H9 (cell line): ENCODE measurements around the gene SMARCA1. TPM values are rescaled to one million over a fixed set of nuclear protein-coding genes. Genes with fewer than 3 reads are reported as not detected.

Source experiments
- DNase-seq: peaks from one replicate; pipeline ENCODE4 v3.0.0-alpha.2; 2017
- H2AFZ ChIP-seq: one replicate; pipeline ENCODE4 v1.6.1; 2013; ENCODE audit warnings: mild to moderate bottlenecking, low read length, control low read depth, moderate library complexity
- H2AK5ac ChIP-seq: 2 replicates; pipeline ENCODE4 v1.6.1; 2013; ENCODE audit warnings: low read length, control low read depth, mixed read lengths; ENCODE audit not compliant: insufficient read length
- H2BK120ac ChIP-seq: one replicate; pipeline ENCODE4 v1.6.1; 2013; ENCODE audit warnings: low read depth, mild to moderate bottlenecking, low read length, control low read depth, inconsistent platforms; ENCODE audit not compliant: poor library complexity, severe bottlenecking
- H2BK12ac ChIP-seq: 2 replicates; pipeline ENCODE4 v1.6.1; 2013; ENCODE audit warnings: low read length, control low read depth, mixed read lengths, low read depth; ENCODE audit not compliant: insufficient read length
- H2BK15ac ChIP-seq: 2 replicates; pipeline ENCODE4 v1.6.1; 2013; ENCODE audit warnings: low read depth, low read length, control low read depth
- H2BK20ac ChIP-seq: one replicate; pipeline ENCODE4 v1.6.1; 2013; ENCODE audit warnings: low read depth, mild to moderate bottlenecking, low read length, control low read depth, inconsistent platforms; ENCODE audit not compliant: poor library complexity, severe bottlenecking
- H2BK5ac ChIP-seq: 2 replicates; pipeline ENCODE4 v1.6.1; 2013; ENCODE audit warnings: low read length, control low read depth, mixed read lengths; ENCODE audit not compliant: insufficient read length
- H3K14ac ChIP-seq: 2 replicates; pipeline ENCODE4 v1.6.1; 2013; ENCODE audit warnings: low read length, control low read depth; ENCODE audit not compliant: insufficient read depth
- H3K18ac ChIP-seq: 2 replicates; pipeline ENCODE4 v1.6.1; 2013; ENCODE audit warnings: low read depth, mild to moderate bottlenecking, mixed read lengths, low read length, control low read depth; ENCODE audit not compliant: insufficient read length
- H3K23ac ChIP-seq: 2 replicates; pipeline ENCODE4 v1.6.1; 2013; ENCODE audit warnings: low read length, control low read depth, mixed read lengths, low read depth; ENCODE audit not compliant: insufficient read length
- H3K23me2 ChIP-seq: 2 replicates; pipeline ENCODE4 v1.6.1; 2013; ENCODE audit warnings: low read depth, mild to moderate bottlenecking, mixed read lengths, low read length, control low read depth; ENCODE audit not compliant: insufficient read length, poor library complexity, severe bottlenecking
- H3K27ac ChIP-seq: 2 replicates; pipeline ENCODE4 v1.5.1; 2013; ENCODE audit warnings: low read length, control low read depth, mixed read lengths, low read depth; ENCODE audit not compliant: insufficient read length
- H3K27me3 ChIP-seq: 2 replicates; pipeline ENCODE4 v1.6.1; 2013; ENCODE audit warnings: low read length, control low read depth, inconsistent platforms; ENCODE audit not compliant: insufficient read depth
- H3K4ac ChIP-seq: 2 replicates; pipeline ENCODE4 v1.6.1; 2013; ENCODE audit warnings: low read depth, mild to moderate bottlenecking, control low read depth, inconsistent platforms, low read length, moderate library complexity
- H3K4me1 ChIP-seq: 2 replicates; pipeline ENCODE4 v1.6.1; 2013; ENCODE audit warnings: low read length, control low read depth, inconsistent platforms; ENCODE audit not compliant: insufficient read depth
- H3K4me2 ChIP-seq: 2 replicates; pipeline ENCODE4 v1.6.1; 2013; ENCODE audit warnings: low read length, control low read depth, mixed read lengths; ENCODE audit not compliant: insufficient read length, insufficient read depth
- H3K56ac ChIP-seq: 2 replicates; pipeline ENCODE4 v1.6.1; 2013; ENCODE audit warnings: low read depth, mild to moderate bottlenecking, mixed read lengths, low read length, control low read depth; ENCODE audit not compliant: insufficient read length
- H3K79me1 ChIP-seq: 2 replicates; pipeline ENCODE4 v1.6.1; 2013; ENCODE audit warnings: low read depth, mild to moderate bottlenecking, moderate library complexity, low read length, control low read depth, inconsistent platforms; ENCODE audit not compliant: insufficient read depth, poor library complexity, severe bottlenecking
- H3K79me2 ChIP-seq: 2 replicates; pipeline ENCODE4 v1.6.1; 2013; ENCODE audit warnings: low read length, control low read depth, inconsistent platforms; ENCODE audit not compliant: insufficient read depth
- H3K9ac ChIP-seq: 2 replicates; pipeline ENCODE4 v1.6.1; 2013; ENCODE audit warnings: low read length, control low read depth, mixed read lengths; ENCODE audit not compliant: insufficient read length; ENCODE audit errors: extremely low read depth
- H3K9me3 ChIP-seq: one replicate; pipeline ENCODE4 v1.6.1; 2013; ENCODE audit warnings: low read depth, low read length, inconsistent platforms; ENCODE audit not compliant: control insufficient read depth
- H3T11ph ChIP-seq: one replicate; pipeline ENCODE4 v1.6.1; 2013; ENCODE audit warnings: mild to moderate bottlenecking, low read length, control low read depth, inconsistent platforms
- H4K20me1 ChIP-seq: one replicate; pipeline ENCODE4 v1.6.1; 2013; ENCODE audit not compliant: control insufficient read depth, insufficient read length, insufficient read depth
- H4K5ac ChIP-seq: 2 replicates; pipeline ENCODE4 v1.6.1; 2013; ENCODE audit warnings: low read depth, mild to moderate bottlenecking, mixed read lengths, low read length, control low read depth; ENCODE audit not compliant: insufficient read length
- H4K8ac ChIP-seq: replicated peaks from 2 replicates; pipeline ENCODE4 v1.6.1; 2013; ENCODE audit warnings: low read length, control low read depth, mixed read lengths, low read depth; ENCODE audit not compliant: insufficient read length
- H4K91ac ChIP-seq: 2 replicates; pipeline ENCODE4 v1.6.1; 2013; ENCODE audit warnings: low read depth, mild to moderate bottlenecking, moderate library complexity, mixed read lengths, low read length, control low read depth; ENCODE audit not compliant: insufficient read length
- H3K27ac Mint-ChIP-seq, 3 experiments: 2 replicates in 2 of 3; 3 replicates in 1 of 3; pipeline ENCODE4 v1.8.0; 2020 to 2021; ENCODE audit warnings: mixed read lengths in 3 of 3, mild to moderate bottlenecking in 1 of 3, moderate library complexity in 1 of 3
- H3K27me3 Mint-ChIP-seq: 2 replicates; pipeline ENCODE4 v1.8.0; 2021; ENCODE audit warnings: low read depth, mild to moderate bottlenecking, moderate library complexity, mixed read lengths
- H3K36me3 Mint-ChIP-seq, 3 experiments: 2 replicates in 2 of 3; 3 replicates in 1 of 3; pipeline ENCODE4 v1.8.0; 2020 to 2021; ENCODE audit warnings: low read depth in 3 of 3, mixed read lengths in 3 of 3; ENCODE audit not compliant: insufficient read depth in 1 of 3
- H3K4me1 Mint-ChIP-seq, 2 experiments: 2 replicates each; pipeline ENCODE4 v1.8.0; 2020; ENCODE audit warnings: mixed read lengths in 2 of 2
- H3K4me3 Mint-ChIP-seq, 2 experiments: 2 replicates in 1 of 2; 3 replicates in 1 of 2; pipeline ENCODE4 v1.8.0; 2020 to 2021; ENCODE audit warnings: mild to moderate bottlenecking in 2 of 2, mixed read lengths in 2 of 2, moderate library complexity in 1 of 2
- H3K9me3 Mint-ChIP-seq, 2 experiments: 2 replicates in 1 of 2; 3 replicates in 1 of 2; pipeline ENCODE4 v1.8.0; 2020; ENCODE audit warnings: mild to moderate bottlenecking in 2 of 2, mixed read lengths in 2 of 2, moderate library complexity in 1 of 2
- CTCF ChIP-seq: fragments of 200-600 bp; sonication (generic); conservative IDR thresholded peaks from 3 replicates; pipeline ENCODE4 v1.8.0; 2021; ENCODE audit warnings: antibody characterized with exemption, mild to moderate bottlenecking
- WGBS: extraction: QIAGEN DNeasy Blood & Tissue Kit; methylation state at CpG from one replicate; pipeline ENCODE4 v1.1.7; 2013; ENCODE audit warnings: missing lambda C conversion rate, low lambda C conversion rate, mixed read lengths; ENCODE audit not compliant: insufficient read length; ENCODE audit errors: extremely low coverage; 5-methylcytosine and 5-hydroxymethylcytosine counted together
- total RNA-seq: library from RNA; stranded (reverse); gene quantifications from 2 replicates; pipeline ENCODE4 v1.2.1, GENCODE V29; 2021

The SMARCA1 gene
- total RNA-seq, 1 experiment from 2014 or later, result 105 TPM

GRCh38 chrX:129478516-129478915 is 44.8 kb downstream of the SMARCA1 start:
- H4K20me1 ChIP-seq, result no peaks in the 10 kb centered on the region
- Mint-ChIP-seq H3K9me3 (no peaks in the 10 kb centered on the region), H3K27ac (no peak overlapping the region), H3K36me3 (peaks cover 14 to 62% (median 56%) of the 10 kb centered on the region in 3 experiments; a peak in 6 of 7 replicates), H3K27me3 (no peaks in the 10 kb centered on the region), H3K4me1 (no peaks in the 10 kb centered on the region), H3K4me3 (no peak overlapping the region)
- H3K14ac ChIP-seq, result no peak overlapping the region
- H3K23me2 ChIP-seq, result no peaks in the 10 kb centered on the region
- H3K79me1 ChIP-seq, result no peaks in the 10 kb centered on the region
- no peak overlapping the region for H3K4me2 ChIP-seq
- no peak overlapping the region for H3K9ac ChIP-seq
- no peak overlapping the region for H3K23ac ChIP-seq
- H2BK5ac ChIP-seq, result no peak overlapping the region
- H4K8ac ChIP-seq, result no peak overlapping the region
- no peak for DNase-seq
- no peaks in the 10 kb centered on the region for H3K9me3 ChIP-seq
- TF ChIP-seq CTCF, result no peak
- H2BK15ac ChIP-seq, result no peak overlapping the region
- H3K27me3 ChIP-seq, result no peaks in the 10 kb centered on the region
- no peak overlapping the region for H3T11ph ChIP-seq
- no peak overlapping the region for H4K91ac ChIP-seq
- no peaks in the 10 kb centered on the region for H3K4me1 ChIP-seq
- no peak overlapping the region for H3K4ac ChIP-seq
- H4K5ac ChIP-seq, result no peak overlapping the region
- H3K18ac ChIP-seq, result no peak overlapping the region
- no peaks in the 10 kb centered on the region for H3K79me2 ChIP-seq
- H2AFZ ChIP-seq, result no peak overlapping the region
- H2BK20ac ChIP-seq, result no peak overlapping the region
- H3K27ac ChIP-seq, result no peak overlapping the region
- H2BK12ac ChIP-seq, result no peak overlapping the region
- no peak overlapping the region for H2AK5ac ChIP-seq
- no peak overlapping the region for H3K56ac ChIP-seq
- no peak overlapping the region for H2BK120ac ChIP-seq
- no CpG with 5 or more reads among the region's 4 CpGs for WGBS
